Activated naive CD8-positive, alpha-beta T cell treated with anti-CD3 and anti-CD28 coated beads, Interleukin-2, amount 10 ng/mL, durations not matched to agents 7 days and 5 days (primary cell): Measurements from ENCODE around the gene AFAP1L1. TPM values are rescaled to one million over a fixed set of nuclear protein-coding genes. Genes with fewer than 3 reads are reported as not detected.

Experiments used
- ATAC-seq: fragments of 150-1000 bp; cut with Tn5 transposase; one replicate; pipeline ENCODE4 v1.10.0; 2021; ENCODE audit warnings: low read depth, moderate library complexity
- POLR2A ChIA-PET: fragments of 350-600 bp; sonication (Branson Sonifier 250); formaldehyde crosslinking; loops from one replicate; lab custom pipeline; 2021; ENCODE audit warnings: antibody characterized with exemption; lab: Charles Lee
- DNase-seq: peaks from one replicate; pipeline ENCODE4 v3.0.0; 2021
- H3K27ac Mint-ChIP-seq: one replicate; pipeline ENCODE4 v1.8.0; 2022; ENCODE audit warnings: mild to moderate bottlenecking, mixed read lengths
- H3K27me3 Mint-ChIP-seq: one replicate; pipeline ENCODE4 v1.8.0; 2022; ENCODE audit warnings: mild to moderate bottlenecking, moderate library complexity, mixed read lengths
- H3K36me3 Mint-ChIP-seq: one replicate; pipeline ENCODE4 v1.8.0; 2021; ENCODE audit warnings: mild to moderate bottlenecking, mixed read lengths
- H3K4me1 Mint-ChIP-seq: one replicate; pipeline ENCODE4 v1.8.0; 2021; ENCODE audit warnings: mixed read lengths
- H3K4me3 Mint-ChIP-seq: one replicate; pipeline ENCODE4 v1.8.0; 2022; ENCODE audit warnings: mild to moderate bottlenecking, moderate library complexity, mixed read lengths
- H3K9me3 Mint-ChIP-seq: one replicate; pipeline ENCODE4 v1.8.0; 2021; ENCODE audit warnings: mixed read lengths
- total RNA-seq, 2 experiments: library from RNA; stranded (reverse); gene quantifications; one replicate each; pipeline ENCODE4 v1.2.3, GENCODE V29; 2021

AFAP1L1 gene
- total RNA-seq, 2 experiments from 2014 or later = 0.09 to 0.17 TPM

- ATAC-seq (no peak), DNase-seq (no peak)
- POLR2A ChIA-PET = no interaction called here
- H3K4me1 Mint-ChIP-seq = peaks cover 2% of the 10 kb centered on the region
- no peak overlapping the region for H3K4me3 Mint-ChIP-seq
- H3K27ac Mint-ChIP-seq = no peak overlapping the region
- no peaks in the 10 kb centered on the region for H3K36me3 Mint-ChIP-seq
- peaks cover 24% of the 10 kb centered on the region for H3K27me3 Mint-ChIP-seq
- no peaks in the 10 kb centered on the region for H3K9me3 Mint-ChIP-seq
Observed at GRCh38 chr5:149282027-149282965, 10.6 kb downstream of the AFAP1L1 start.

- ATAC-seq = no peak
- Mint-ChIP-seq H3K27me3 (peaks cover 20% of the 10 kb centered on the region), H3K4me3 (no peak overlapping the region)
Observed at GRCh38 chr5:149282966-149283332, 11.3 kb downstream of the AFAP1L1 start.

GRCh38 chr5:149283626-149284480 is 12.2 kb downstream of the AFAP1L1 start:
- POLR2A ChIA-PET = no interaction called here

More at GRCh38 chr5:149282966-149283332, 11.3 kb downstream of the AFAP1L1 start:
- Mint-ChIP-seq H3K9me3 (no peaks in the 10 kb centered on the region), H3K36me3 (no peaks in the 10 kb centered on the region), H3K4me1 (peaks cover 2% of the 10 kb centered on the region), H3K27ac (no peak overlapping the region)
- POLR2A ChIA-PET = no interaction called here
- DNase-seq = no peak

GRCh38 chr5:149284501-149284900 is 12.8 kb downstream of the AFAP1L1 start:
- Mint-ChIP-seq H3K36me3 (no peaks in the 10 kb centered on the region), H3K9me3 (no peaks in the 10 kb centered on the region), H3K27ac (no peak overlapping the region), H3K4me1 (peaks cover 2% of the 10 kb centered on the region), H3K4me3 (no peak overlapping the region), H3K27me3 (peaks cover 10% of the 10 kb centered on the region)
- ATAC-seq (no peak), DNase-seq (no peak)
- POLR2A ChIA-PET = no interaction called here

More at GRCh38 chr5:149283626-149284480, 12.2 kb downstream of the AFAP1L1 start:
- no peak for DNase-seq
- H3K9me3 Mint-ChIP-seq = no peaks in the 10 kb centered on the region
- no peaks in the 10 kb centered on the region for H3K36me3 Mint-ChIP-seq
- peaks cover 2% of the 10 kb centered on the region for H3K4me1 Mint-ChIP-seq
- no peak for ATAC-seq
- H3K27me3 Mint-ChIP-seq = peaks cover 11% of the 10 kb centered on the region
- no peak overlapping the region for H3K27ac Mint-ChIP-seq
- H3K4me3 Mint-ChIP-seq = no peak overlapping the region

GRCh38 chr5:149285153-149285552 is 13.5 kb downstream of the AFAP1L1 start:
- no peak for ATAC-seq
- POLR2A ChIA-PET = no interaction called here
- no peak overlapping the region for H3K27ac Mint-ChIP-seq

GRCh38 chr5:149288436-149288835 is 16.8 kb downstream of the AFAP1L1 start:
- Mint-ChIP-seq H3K27ac (no peak overlapping the region), H3K9me3 (no peaks in the 10 kb centered on the region), H3K27me3 (peaks cover 2% of the 10 kb centered on the region), H3K4me1 (peaks cover 2% of the 10 kb centered on the region), H3K36me3 (no peaks in the 10 kb centered on the region), H3K4me3 (no peak overlapping the region)
- POLR2A ChIA-PET = no interaction called here
- DNase-seq = no peak
- ATAC-seq = no peak

More at GRCh38 chr5:149285153-149285552, 13.5 kb downstream of the AFAP1L1 start:
- H3K9me3 Mint-ChIP-seq = no peaks in the 10 kb centered on the region
- peaks cover 2% of the 10 kb centered on the region for H3K4me1 Mint-ChIP-seq
- H3K4me3 Mint-ChIP-seq = no peak overlapping the region
- no peak for DNase-seq
- no peaks in the 10 kb centered on the region for H3K36me3 Mint-ChIP-seq
- H3K27me3 Mint-ChIP-seq = peaks cover 7% of the 10 kb centered on the region

- H3K27me3 Mint-ChIP-seq = no peaks in the 10 kb centered on the region
- POLR2A ChIA-PET = no interaction called here
- ATAC-seq (no peak), DNase-seq (no peak)
- no peak overlapping the region for H3K4me3 Mint-ChIP-seq
- H3K36me3 Mint-ChIP-seq = no peaks in the 10 kb centered on the region
- H3K4me1 Mint-ChIP-seq = peaks cover 2% of the 10 kb centered on the region
- no peak overlapping the region for H3K27ac Mint-ChIP-seq
- no peaks in the 10 kb centered on the region for H3K9me3 Mint-ChIP-seq
Observed at GRCh38 chr5:149289301-149289700, 17.6 kb downstream of the AFAP1L1 start.

GRCh38 chr5:149294872-149295829 is 23.5 kb downstream of the AFAP1L1 start:
- ATAC-seq (no peak), DNase-seq (no peak)
- H3K36me3 Mint-ChIP-seq = no peaks in the 10 kb centered on the region
- POLR2A ChIA-PET = interaction anchor here (0.6 kb wide), 1 partner anchor 447 kb away, joined by 4 read pairs; no protein-coding TSS in a partner anchor
- peaks cover 4% of the 10 kb centered on the region for H3K4me1 Mint-ChIP-seq
- H3K27me3 Mint-ChIP-seq = peaks cover 6% of the 10 kb centered on the region
- H3K27ac Mint-ChIP-seq = no peak overlapping the region
- no peak overlapping the region for H3K4me3 Mint-ChIP-seq
- H3K9me3 Mint-ChIP-seq = no peaks in the 10 kb centered on the region

- Mint-ChIP-seq H3K27me3 (peaks cover 6% of the 10 kb centered on the region), H3K4me1 (peaks cover 4% of the 10 kb centered on the region), H3K27ac (no peak overlapping the region), H3K4me3 (no peak overlapping the region), H3K9me3 (no peaks in the 10 kb centered on the region), H3K36me3 (no peaks in the 10 kb centered on the region)
- DNase-seq (no peak), ATAC-seq (no peak)
- POLR2A ChIA-PET = no interaction called here
Observed at GRCh38 chr5:149297340-149298025, 25.8 kb downstream of the AFAP1L1 start.

GRCh38 chr5:149298163-149298562 is 26.5 kb downstream of the AFAP1L1 start:
- peaks cover 4% of the 10 kb centered on the region for H3K4me1 Mint-ChIP-seq
- no peak overlapping the region for H3K27ac Mint-ChIP-seq
- no peak for DNase-seq
- H3K27me3 Mint-ChIP-seq = peaks cover 6% of the 10 kb centered on the region
- no peak for ATAC-seq
- no peaks in the 10 kb centered on the region for H3K9me3 Mint-ChIP-seq
- no peak overlapping the region for H3K4me3 Mint-ChIP-seq
- no peaks in the 10 kb centered on the region for H3K36me3 Mint-ChIP-seq
- POLR2A ChIA-PET = no interaction called here

GRCh38 chr5:149298842-149299404 is 27.3 kb downstream of the AFAP1L1 start:
- peaks cover 4% of the 10 kb centered on the region for H3K4me1 Mint-ChIP-seq
- H3K27ac Mint-ChIP-seq = no peak overlapping the region
- no peaks in the 10 kb centered on the region for H3K36me3 Mint-ChIP-seq
- H3K27me3 Mint-ChIP-seq = peaks cover 6% of the 10 kb centered on the region
- no peak for DNase-seq
- POLR2A ChIA-PET = interaction anchor here (0.6 kb wide), 1 partner anchor 42 kb away, joined by 3 read pairs; no protein-coding TSS in a partner anchor
- no peaks in the 10 kb centered on the region for H3K9me3 Mint-ChIP-seq
- no peak overlapping the region for H3K4me3 Mint-ChIP-seq
- no peak for ATAC-seq
